H9 (cell line): ENCODE data around the gene EPHA8. TPM values are rescaled to one million over a fixed set of nuclear protein-coding genes. Genes with fewer than 3 reads are reported as not detected.

Source experiments
- DNase-seq: peaks from one replicate; pipeline ENCODE4 v3.0.0-alpha.2; 2017
- H2AFZ ChIP-seq: one replicate; pipeline ENCODE4 v1.6.1; 2013; ENCODE audit warnings: mild to moderate bottlenecking, low read length, control low read depth, moderate library complexity
- H2AK5ac ChIP-seq: 2 replicates; pipeline ENCODE4 v1.6.1; 2013; ENCODE audit warnings: low read length, control low read depth, mixed read lengths; ENCODE audit not compliant: insufficient read length
- H2BK120ac ChIP-seq: one replicate; pipeline ENCODE4 v1.6.1; 2013; ENCODE audit warnings: low read depth, mild to moderate bottlenecking, low read length, control low read depth, inconsistent platforms; ENCODE audit not compliant: poor library complexity, severe bottlenecking
- H2BK12ac ChIP-seq: 2 replicates; pipeline ENCODE4 v1.6.1; 2013; ENCODE audit warnings: low read length, control low read depth, mixed read lengths, low read depth; ENCODE audit not compliant: insufficient read length
- H2BK15ac ChIP-seq: 2 replicates; pipeline ENCODE4 v1.6.1; 2013; ENCODE audit warnings: low read depth, low read length, control low read depth
- H2BK20ac ChIP-seq: one replicate; pipeline ENCODE4 v1.6.1; 2013; ENCODE audit warnings: low read depth, mild to moderate bottlenecking, low read length, control low read depth, inconsistent platforms; ENCODE audit not compliant: poor library complexity, severe bottlenecking
- H2BK5ac ChIP-seq: 2 replicates; pipeline ENCODE4 v1.6.1; 2013; ENCODE audit warnings: low read length, control low read depth, mixed read lengths; ENCODE audit not compliant: insufficient read length
- H3K14ac ChIP-seq: 2 replicates; pipeline ENCODE4 v1.6.1; 2013; ENCODE audit warnings: low read length, control low read depth; ENCODE audit not compliant: insufficient read depth
- H3K18ac ChIP-seq: 2 replicates; pipeline ENCODE4 v1.6.1; 2013; ENCODE audit warnings: low read depth, mild to moderate bottlenecking, mixed read lengths, low read length, control low read depth; ENCODE audit not compliant: insufficient read length
- H3K23ac ChIP-seq: 2 replicates; pipeline ENCODE4 v1.6.1; 2013; ENCODE audit warnings: low read length, control low read depth, mixed read lengths, low read depth; ENCODE audit not compliant: insufficient read length
- H3K23me2 ChIP-seq: 2 replicates; pipeline ENCODE4 v1.6.1; 2013; ENCODE audit warnings: low read depth, mild to moderate bottlenecking, mixed read lengths, low read length, control low read depth; ENCODE audit not compliant: insufficient read length, poor library complexity, severe bottlenecking
- H3K27ac ChIP-seq: 2 replicates; pipeline ENCODE4 v1.5.1; 2013; ENCODE audit warnings: low read length, control low read depth, mixed read lengths, low read depth; ENCODE audit not compliant: insufficient read length
- H3K27me3 ChIP-seq: 2 replicates; pipeline ENCODE4 v1.6.1; 2013; ENCODE audit warnings: low read length, control low read depth, inconsistent platforms; ENCODE audit not compliant: insufficient read depth
- H3K4ac ChIP-seq: 2 replicates; pipeline ENCODE4 v1.6.1; 2013; ENCODE audit warnings: low read depth, mild to moderate bottlenecking, control low read depth, inconsistent platforms, low read length, moderate library complexity
- H3K4me1 ChIP-seq: 2 replicates; pipeline ENCODE4 v1.6.1; 2013; ENCODE audit warnings: low read length, control low read depth, inconsistent platforms; ENCODE audit not compliant: insufficient read depth
- H3K4me2 ChIP-seq: 2 replicates; pipeline ENCODE4 v1.6.1; 2013; ENCODE audit warnings: low read length, control low read depth, mixed read lengths; ENCODE audit not compliant: insufficient read length, insufficient read depth
- H3K56ac ChIP-seq: 2 replicates; pipeline ENCODE4 v1.6.1; 2013; ENCODE audit warnings: low read depth, mild to moderate bottlenecking, mixed read lengths, low read length, control low read depth; ENCODE audit not compliant: insufficient read length
- H3K79me1 ChIP-seq: 2 replicates; pipeline ENCODE4 v1.6.1; 2013; ENCODE audit warnings: low read depth, mild to moderate bottlenecking, moderate library complexity, low read length, control low read depth, inconsistent platforms; ENCODE audit not compliant: insufficient read depth, poor library complexity, severe bottlenecking
- H3K79me2 ChIP-seq: 2 replicates; pipeline ENCODE4 v1.6.1; 2013; ENCODE audit warnings: low read length, control low read depth, inconsistent platforms; ENCODE audit not compliant: insufficient read depth
- H3K9ac ChIP-seq: 2 replicates; pipeline ENCODE4 v1.6.1; 2013; ENCODE audit warnings: low read length, control low read depth, mixed read lengths; ENCODE audit not compliant: insufficient read length; ENCODE audit errors: extremely low read depth
- H3K9me3 ChIP-seq: one replicate; pipeline ENCODE4 v1.6.1; 2013; ENCODE audit warnings: low read depth, low read length, inconsistent platforms; ENCODE audit not compliant: control insufficient read depth
- H3T11ph ChIP-seq: one replicate; pipeline ENCODE4 v1.6.1; 2013; ENCODE audit warnings: mild to moderate bottlenecking, low read length, control low read depth, inconsistent platforms
- H4K20me1 ChIP-seq: one replicate; pipeline ENCODE4 v1.6.1; 2013; ENCODE audit not compliant: control insufficient read depth, insufficient read length, insufficient read depth
- H4K5ac ChIP-seq: 2 replicates; pipeline ENCODE4 v1.6.1; 2013; ENCODE audit warnings: low read depth, mild to moderate bottlenecking, mixed read lengths, low read length, control low read depth; ENCODE audit not compliant: insufficient read length
- H4K8ac ChIP-seq: replicated peaks from 2 replicates; pipeline ENCODE4 v1.6.1; 2013; ENCODE audit warnings: low read length, control low read depth, mixed read lengths, low read depth; ENCODE audit not compliant: insufficient read length
- H4K91ac ChIP-seq: 2 replicates; pipeline ENCODE4 v1.6.1; 2013; ENCODE audit warnings: low read depth, mild to moderate bottlenecking, moderate library complexity, mixed read lengths, low read length, control low read depth; ENCODE audit not compliant: insufficient read length
- H3K27ac Mint-ChIP-seq, 3 experiments: 2 replicates in 2 of 3; 3 replicates in 1 of 3; pipeline ENCODE4 v1.8.0; 2020 to 2021; ENCODE audit warnings: mixed read lengths in 3 of 3, mild to moderate bottlenecking in 1 of 3, moderate library complexity in 1 of 3
- H3K27me3 Mint-ChIP-seq: 2 replicates; pipeline ENCODE4 v1.8.0; 2021; ENCODE audit warnings: low read depth, mild to moderate bottlenecking, moderate library complexity, mixed read lengths
- H3K36me3 Mint-ChIP-seq, 3 experiments: 2 replicates in 2 of 3; 3 replicates in 1 of 3; pipeline ENCODE4 v1.8.0; 2020 to 2021; ENCODE audit warnings: low read depth in 3 of 3, mixed read lengths in 3 of 3; ENCODE audit not compliant: insufficient read depth in 1 of 3
- H3K4me1 Mint-ChIP-seq, 2 experiments: 2 replicates each; pipeline ENCODE4 v1.8.0; 2020; ENCODE audit warnings: mixed read lengths in 2 of 2
- H3K4me3 Mint-ChIP-seq, 2 experiments: 2 replicates in 1 of 2; 3 replicates in 1 of 2; pipeline ENCODE4 v1.8.0; 2020 to 2021; ENCODE audit warnings: mild to moderate bottlenecking in 2 of 2, mixed read lengths in 2 of 2, moderate library complexity in 1 of 2
- H3K9me3 Mint-ChIP-seq, 2 experiments: 2 replicates in 1 of 2; 3 replicates in 1 of 2; pipeline ENCODE4 v1.8.0; 2020; ENCODE audit warnings: mild to moderate bottlenecking in 2 of 2, mixed read lengths in 2 of 2, moderate library complexity in 1 of 2
- CTCF ChIP-seq: fragments of 200-600 bp; sonication (generic); conservative IDR thresholded peaks from 3 replicates; pipeline ENCODE4 v1.8.0; 2021; ENCODE audit warnings: antibody characterized with exemption, mild to moderate bottlenecking
- WGBS: extraction: QIAGEN DNeasy Blood & Tissue Kit; methylation state at CpG from one replicate; pipeline ENCODE4 v1.1.7; 2013; ENCODE audit warnings: missing lambda C conversion rate, low lambda C conversion rate, mixed read lengths; ENCODE audit not compliant: insufficient read length; ENCODE audit errors: extremely low coverage; 5-methylcytosine and 5-hydroxymethylcytosine counted together
- total RNA-seq: library from RNA; stranded (reverse); gene quantifications from 2 replicates; pipeline ENCODE4 v1.2.1, GENCODE V29; 2021

EPHA8 gene
- total RNA-seq, 1 experiment from 2014 or later, result 3.4 TPM

DNA sequence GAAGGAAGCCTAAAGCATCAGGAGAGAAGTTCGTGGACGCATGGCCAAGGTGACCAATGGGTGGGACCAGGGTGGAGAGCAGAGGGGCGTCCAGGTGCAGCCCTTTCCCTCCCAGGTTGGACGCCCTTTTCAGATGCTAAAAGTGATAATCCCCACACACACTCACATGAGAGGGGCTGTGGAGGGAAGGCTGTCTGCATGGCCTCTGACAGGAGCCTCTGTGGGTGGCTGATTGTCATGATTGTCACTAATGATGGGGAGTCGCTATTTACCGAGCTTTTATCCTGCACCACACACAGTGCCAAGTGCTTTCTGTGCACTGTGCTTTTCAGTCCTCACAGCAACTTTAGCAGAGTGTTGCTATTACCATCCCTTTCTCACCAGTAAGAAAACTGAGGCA, 46.0 kb downstream of the EPHA8 start:
- no peak overlapping the region for H2BK5ac ChIP-seq
- H3K27ac ChIP-seq, result no peak overlapping the region
- H4K20me1 ChIP-seq, result no peaks in the 10 kb centered on the region
- no peak overlapping the region for H2BK15ac ChIP-seq
- Mint-ChIP-seq H3K4me1 (peaks cover 39 to 81% of the 10 kb centered on the region in 2 experiments), H3K36me3 (no peaks in the 10 kb centered on the region), H3K4me3 (no peak overlapping the region; a peak in 2 of 5 replicates), H3K27ac (no peak overlapping the region; a peak in 1 of 7 replicates), H3K9me3 (peaks cover 0 to 3% of the 10 kb centered on the region in 2 experiments; a peak in 2 of 5 replicates), H3K27me3 (peaks cover 90% of the 10 kb centered on the region)
- no peak overlapping the region for H3T11ph ChIP-seq
- no peaks in the 10 kb centered on the region for H3K23me2 ChIP-seq
- TF ChIP-seq CTCF, result no peak
- no peaks in the 10 kb centered on the region for H3K27me3 ChIP-seq
- no peak overlapping the region for H3K56ac ChIP-seq
- WGBS, result no CpG with 5 or more reads among the region's 6 CpGs
- no peak overlapping the region for H2BK120ac ChIP-seq
- no peak overlapping the region for H3K9ac ChIP-seq
- no peak overlapping the region for H2AFZ ChIP-seq
- H3K9me3 ChIP-seq, result no peaks in the 10 kb centered on the region
- H3K4me2 ChIP-seq, result no peak overlapping the region
- H2BK20ac ChIP-seq, result no peak overlapping the region
- no peak overlapping the region for H3K4ac ChIP-seq
- H3K14ac ChIP-seq, result no peak overlapping the region
- H3K79me2 ChIP-seq, result no peaks in the 10 kb centered on the region
- no peak overlapping the region for H4K8ac ChIP-seq
- no peaks in the 10 kb centered on the region for H3K79me1 ChIP-seq
- no peak overlapping the region for H4K91ac ChIP-seq
- no peak overlapping the region for H2BK12ac ChIP-seq
- H3K23ac ChIP-seq, result no peak overlapping the region
- no peak for DNase-seq
- H3K4me1 ChIP-seq, result no peaks in the 10 kb centered on the region
- H2AK5ac ChIP-seq, result no peak overlapping the region
- H3K18ac ChIP-seq, result no peak overlapping the region
- no peak overlapping the region for H4K5ac ChIP-seq
